ENCODE data around the gene TBL1XR1.

The TBL1XR1 gene

GRCh38 chr3:177197041-177197726 is at the start of gene TBL1XR1:
Gene TBL1XR1, minus strand, starts transcription at chr3:177197482. Its CDS starts 132,505 bp downstream, at chr3:177064977.
- Histone ChIP-seq H3K9ac (ENCODE audit: low read length) (peak within 1 kb of the TSS; percentile 93), H3K27me3 (replicated peaks; ENCODE audit: control insufficient read depth, insufficient read depth, low read length) (no peaks in the 10 kb centered on the region), H3K4me3 (ENCODE audit: low read length) (peak within 1 kb of the TSS; percentile 85), H3K9me3 (ENCODE audit: control insufficient read depth, low read length) (no peaks in the 10 kb centered on the region), H3K36me3 (ENCODE audit: control insufficient read depth, insufficient read depth, low read length, severe bottlenecking) (no peaks in the 10 kb centered on the region), H3K4me1 (ENCODE audit: control insufficient read depth, insufficient read depth, low read length) (peaks cover 27% of the 10 kb centered on the region)
- DNase-seq (ENCODE audit: low read depth): peak; percentile 94

GRCh38 chr3:177245250-177245649 is 48.0 kb upstream of the TBL1XR1 start:
- H3K27me3 ChIP-seq (replicated peaks; ENCODE audit: control insufficient read depth, insufficient read depth, low read length): no peaks in the 10 kb centered on the region
- no peaks in the 10 kb centered on the region for H3K36me3 ChIP-seq (ENCODE audit: control insufficient read depth, insufficient read depth, low read length, severe bottlenecking)
- no peak for DNase-seq (ENCODE audit: low read depth)
- peaks cover 5% of the 10 kb centered on the region for H3K4me1 ChIP-seq (ENCODE audit: control insufficient read depth, insufficient read depth, low read length)
- H3K9me3 ChIP-seq (ENCODE audit: control insufficient read depth, low read length): no peaks in the 10 kb centered on the region
- no peak overlapping the region for H3K9ac ChIP-seq (ENCODE audit: low read length)
- no peak overlapping the region for H3K4me3 ChIP-seq (ENCODE audit: low read length)

GRCh38 chr3:177244606-177245005 is 47.3 kb upstream of the TBL1XR1 start:
- Histone ChIP-seq H3K4me1 (ENCODE audit: control insufficient read depth, insufficient read depth, low read length) (peaks cover 5% of the 10 kb centered on the region), H3K9me3 (ENCODE audit: control insufficient read depth, low read length) (no peaks in the 10 kb centered on the region), H3K9ac (ENCODE audit: low read length) (no peak overlapping the region), H3K36me3 (ENCODE audit: control insufficient read depth, insufficient read depth, low read length, severe bottlenecking) (no peaks in the 10 kb centered on the region), H3K4me3 (ENCODE audit: low read length) (no peak overlapping the region), H3K27me3 (replicated peaks; ENCODE audit: control insufficient read depth, insufficient read depth, low read length) (no peaks in the 10 kb centered on the region)
- DNase-seq (ENCODE audit: low read depth): no peak

GRCh38 chr3:177238686-177239216 is 41.5 kb upstream of the TBL1XR1 start:
- DNase-seq (ENCODE audit: low read depth): no peak
- no peak overlapping the region for H3K4me3 ChIP-seq (ENCODE audit: low read length)
- H3K4me1 ChIP-seq (ENCODE audit: control insufficient read depth, insufficient read depth, low read length): peaks cover 5% of the 10 kb centered on the region
- no peak overlapping the region for H3K9ac ChIP-seq (ENCODE audit: low read length)
- no peaks in the 10 kb centered on the region for H3K36me3 ChIP-seq (ENCODE audit: control insufficient read depth, insufficient read depth, low read length, severe bottlenecking)
- no peaks in the 10 kb centered on the region for H3K9me3 ChIP-seq (ENCODE audit: control insufficient read depth, low read length)
- H3K27me3 ChIP-seq (replicated peaks; ENCODE audit: control insufficient read depth, insufficient read depth, low read length): no peaks in the 10 kb centered on the region

GRCh38 chr3:177237206-177237605 is 39.9 kb upstream of the TBL1XR1 start:
- Histone ChIP-seq H3K4me1 (ENCODE audit: control insufficient read depth, insufficient read depth, low read length) (no peaks in the 10 kb centered on the region), H3K9me3 (ENCODE audit: control insufficient read depth, low read length) (no peaks in the 10 kb centered on the region), H3K4me3 (ENCODE audit: low read length) (no peak overlapping the region), H3K9ac (ENCODE audit: low read length) (no peak overlapping the region), H3K36me3 (ENCODE audit: control insufficient read depth, insufficient read depth, low read length, severe bottlenecking) (no peaks in the 10 kb centered on the region), H3K27me3 (replicated peaks; ENCODE audit: control insufficient read depth, insufficient read depth, low read length) (no peaks in the 10 kb centered on the region)
- no peak for DNase-seq (ENCODE audit: low read depth)

GRCh38 chr3:177236704-177237103 is 39.4 kb upstream of the TBL1XR1 start:
- Histone ChIP-seq H3K27me3 (replicated peaks; ENCODE audit: control insufficient read depth, insufficient read depth, low read length) (no peaks in the 10 kb centered on the region), H3K9me3 (ENCODE audit: control insufficient read depth, low read length) (no peaks in the 10 kb centered on the region), H3K4me1 (ENCODE audit: control insufficient read depth, insufficient read depth, low read length) (no peaks in the 10 kb centered on the region), H3K9ac (ENCODE audit: low read length) (no peak overlapping the region), H3K4me3 (ENCODE audit: low read length) (no peak overlapping the region), H3K36me3 (ENCODE audit: control insufficient read depth, insufficient read depth, low read length, severe bottlenecking) (no peaks in the 10 kb centered on the region)
- DNase-seq (ENCODE audit: low read depth): no peak

- Histone ChIP-seq H3K4me3 (ENCODE audit: low read length) (no peak overlapping the region), H3K27me3 (replicated peaks; ENCODE audit: control insufficient read depth, insufficient read depth, low read length) (no peaks in the 10 kb centered on the region), H3K4me1 (ENCODE audit: control insufficient read depth, insufficient read depth, low read length) (peaks cover 8% of the 10 kb centered on the region), H3K36me3 (ENCODE audit: control insufficient read depth, insufficient read depth, low read length, severe bottlenecking) (no peaks in the 10 kb centered on the region), H3K9me3 (ENCODE audit: control insufficient read depth, low read length) (no peaks in the 10 kb centered on the region), H3K9ac (ENCODE audit: low read length) (no peak overlapping the region)
- no peak for DNase-seq (ENCODE audit: low read depth)
These were observed 36.8 kb upstream of the TBL1XR1 start for GRCh38 chr3:177234121-177234520.

GRCh38 chr3:177231242-177231641 is 34.0 kb upstream of the TBL1XR1 start:
- H3K4me1 ChIP-seq (ENCODE audit: control insufficient read depth, insufficient read depth, low read length): peaks cover 8% of the 10 kb centered on the region
- no peak overlapping the region for H3K4me3 ChIP-seq (ENCODE audit: low read length)
- no peak for DNase-seq (ENCODE audit: low read depth)

GRCh38 chr3:177230641-177231040 is 33.4 kb upstream of the TBL1XR1 start:
- no peaks in the 10 kb centered on the region for H3K9me3 ChIP-seq (ENCODE audit: control insufficient read depth, low read length)
- peaks cover 8% of the 10 kb centered on the region for H3K4me1 ChIP-seq (ENCODE audit: control insufficient read depth, insufficient read depth, low read length)
- no peaks in the 10 kb centered on the region for H3K36me3 ChIP-seq (ENCODE audit: control insufficient read depth, insufficient read depth, low read length, severe bottlenecking)
- no peak overlapping the region for H3K9ac ChIP-seq (ENCODE audit: low read length)
- H3K4me3 ChIP-seq (ENCODE audit: low read length): no peak overlapping the region
- no peaks in the 10 kb centered on the region for H3K27me3 ChIP-seq (replicated peaks; ENCODE audit: control insufficient read depth, insufficient read depth, low read length)
- no peak for DNase-seq (ENCODE audit: low read depth)

More at GRCh38 chr3:177231242-177231641, 34.0 kb upstream of the TBL1XR1 start:
- H3K9ac ChIP-seq (ENCODE audit: low read length): no peak overlapping the region
- H3K27me3 ChIP-seq (replicated peaks; ENCODE audit: control insufficient read depth, insufficient read depth, low read length): no peaks in the 10 kb centered on the region
- no peaks in the 10 kb centered on the region for H3K36me3 ChIP-seq (ENCODE audit: control insufficient read depth, insufficient read depth, low read length, severe bottlenecking)
- H3K9me3 ChIP-seq (ENCODE audit: control insufficient read depth, low read length): no peaks in the 10 kb centered on the region

GRCh38 chr3:177229791-177230190 is 32.5 kb upstream of the TBL1XR1 start:
- Histone ChIP-seq H3K27me3 (replicated peaks; ENCODE audit: control insufficient read depth, insufficient read depth, low read length) (no peaks in the 10 kb centered on the region), H3K36me3 (ENCODE audit: control insufficient read depth, insufficient read depth, low read length, severe bottlenecking) (no peaks in the 10 kb centered on the region), H3K9me3 (ENCODE audit: control insufficient read depth, low read length) (no peaks in the 10 kb centered on the region), H3K4me1 (ENCODE audit: control insufficient read depth, insufficient read depth, low read length) (peaks cover 8% of the 10 kb centered on the region), H3K9ac (ENCODE audit: low read length) (no peak overlapping the region), H3K4me3 (ENCODE audit: low read length) (no peak overlapping the region)
- peak; percentile 56 for DNase-seq (ENCODE audit: low read depth)

- Histone ChIP-seq H3K4me3 (ENCODE audit: low read length) (no peak overlapping the region), H3K9me3 (ENCODE audit: control insufficient read depth, low read length) (no peaks in the 10 kb centered on the region), H3K4me1 (ENCODE audit: control insufficient read depth, insufficient read depth, low read length) (peaks cover 8% of the 10 kb centered on the region), H3K9ac (ENCODE audit: low read length) (no peak overlapping the region), H3K36me3 (ENCODE audit: control insufficient read depth, insufficient read depth, low read length, severe bottlenecking) (no peaks in the 10 kb centered on the region), H3K27me3 (replicated peaks; ENCODE audit: control insufficient read depth, insufficient read depth, low read length) (no peaks in the 10 kb centered on the region)
- no peak for DNase-seq (ENCODE audit: low read depth)
These were observed 31.4 kb upstream of the TBL1XR1 start for GRCh38 chr3:177228601-177229190.

All from adipocyte (in vitro differentiated cells).